Astrocyte of the spinal cord (primary cell): ENCODE measurements around the gene TNRC6B.
A peak's percentile ranks its signal among the peaks of the same experiment; 100 is the strongest.

Experiments used
- DNase-seq: peaks from one replicate; pipeline ENCODE4 v3.0.0; 2011; ENCODE audit warnings: low read depth, low spot score
- H3K4me3 ChIP-seq: 2 replicates; pipeline ENCODE4 v1.5.1; 2011; ENCODE audit warnings: low read depth, mild to moderate bottlenecking, low read length, moderate library complexity
- CTCF ChIP-seq: IDR thresholded peaks from 2 replicates; pipeline ENCODE4 v1.5.1; 2012; ENCODE audit warnings: low read depth, mild to moderate bottlenecking, low read length, inconsistent platforms
- in situ Hi-C: cut with HindIII; loops from 2 replicates; pipeline ENCODE4 v1.10.0; 2017; ENCODE audit warnings: low sequenced_read_pairs

Gene TNRC6B

GRCh38 chr22:40363059-40363458, 185.3 kb downstream of the TNRC6B start:
- TF ChIP-seq CTCF: no peak
- DNase-seq: peak; percentile 67
- H3K4me3 ChIP-seq: no peak overlapping the region
- in situ Hi-C loops: no loop called here

- no peak for DNase-seq
- H3K4me3 ChIP-seq: no peak overlapping the region
- in situ Hi-C loops: no loop called here
- TF ChIP-seq CTCF: no peak
Measured at GRCh38 chr22:40364431-40364830, 186.7 kb downstream of the TNRC6B start.

- no peak overlapping the region for H3K4me3 ChIP-seq
- TF ChIP-seq CTCF: no peak
- DNase-seq: no peak
- in situ Hi-C loops: no loop called here
Measured at GRCh38 chr22:40366068-40366467, 188.3 kb downstream of the TNRC6B start.

GRCh38 chr22:40367342-40367741, 189.6 kb downstream of the TNRC6B start:
- no peak for TF ChIP-seq CTCF
- no peak overlapping the region for H3K4me3 ChIP-seq
- in situ Hi-C loops: no loop called here
- no peak for DNase-seq

GRCh38 chr22:40368016-40368415, 190.3 kb downstream of the TNRC6B start:
- in situ Hi-C loops: no loop called here
- no peak for DNase-seq
- TF ChIP-seq CTCF: no peak
- no peak overlapping the region for H3K4me3 ChIP-seq

GRCh38 chr22:40368836-40369235, 191.1 kb downstream of the TNRC6B start:
- TF ChIP-seq CTCF: no peak
- in situ Hi-C loops: no loop called here
- no peak overlapping the region for H3K4me3 ChIP-seq
- no peak for DNase-seq

GRCh38 chr22:40374567-40374966, 196.8 kb downstream of the TNRC6B start:
- no peak overlapping the region for H3K4me3 ChIP-seq
- TF ChIP-seq CTCF: no peak
- no peak for DNase-seq
- in situ Hi-C loops: no loop called here
